Right kidney (tissue), 1 donor: ENCODE data around the gene LIME1.
A peak's percentile ranks its signal among the peaks of the same experiment; 100 is the strongest.

Experiments
- DNase-seq: peaks from one replicate; pipeline ENCODE4 v3.0.0-alpha.2; 2016

Gene LIME1

DNA sequence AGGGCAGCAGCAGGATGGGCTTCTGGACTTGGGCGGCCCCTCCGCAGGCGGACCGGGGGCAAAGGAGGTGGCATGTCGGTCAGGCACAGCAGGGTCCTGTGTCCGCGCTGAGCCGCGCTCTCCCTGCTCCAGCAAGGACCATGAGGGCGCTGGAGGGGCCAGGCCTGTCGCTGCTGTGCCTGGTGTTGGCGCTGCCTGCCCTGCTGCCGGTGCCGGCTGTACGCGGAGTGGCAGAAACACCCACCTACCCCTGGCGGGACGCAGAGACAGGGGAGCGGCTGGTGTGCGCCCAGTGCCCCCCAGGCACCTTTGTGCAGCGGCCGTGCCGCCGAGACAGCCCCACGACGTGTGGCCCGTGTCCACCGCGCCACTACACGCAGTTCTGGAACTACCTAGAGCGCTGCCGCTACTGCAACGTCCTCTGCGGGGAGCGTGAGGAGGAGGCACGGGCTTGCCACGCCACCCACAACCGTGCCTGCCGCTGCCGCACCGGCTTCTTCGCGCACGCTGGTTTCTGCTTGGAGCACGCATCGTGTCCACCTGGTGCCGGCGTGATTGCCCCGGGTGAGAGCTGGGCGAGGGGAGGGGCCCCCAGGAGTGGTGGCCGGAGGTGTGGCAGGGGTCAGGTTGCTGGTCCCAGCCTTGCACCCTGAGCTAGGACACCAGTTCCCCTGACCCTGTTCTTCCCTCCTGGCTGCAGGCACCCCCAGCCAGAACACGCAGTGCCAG is 39.7 kb upstream of the LIME1 start, which contains the start of gene TNFRSF6B:
Gene TNFRSF6B (plus strand): TSS at position 25 of the 729 bp plus-strand sequence. CDS start 116 bp downstream, at position 141.
- DNase-seq = peak; percentile 68

DNA sequence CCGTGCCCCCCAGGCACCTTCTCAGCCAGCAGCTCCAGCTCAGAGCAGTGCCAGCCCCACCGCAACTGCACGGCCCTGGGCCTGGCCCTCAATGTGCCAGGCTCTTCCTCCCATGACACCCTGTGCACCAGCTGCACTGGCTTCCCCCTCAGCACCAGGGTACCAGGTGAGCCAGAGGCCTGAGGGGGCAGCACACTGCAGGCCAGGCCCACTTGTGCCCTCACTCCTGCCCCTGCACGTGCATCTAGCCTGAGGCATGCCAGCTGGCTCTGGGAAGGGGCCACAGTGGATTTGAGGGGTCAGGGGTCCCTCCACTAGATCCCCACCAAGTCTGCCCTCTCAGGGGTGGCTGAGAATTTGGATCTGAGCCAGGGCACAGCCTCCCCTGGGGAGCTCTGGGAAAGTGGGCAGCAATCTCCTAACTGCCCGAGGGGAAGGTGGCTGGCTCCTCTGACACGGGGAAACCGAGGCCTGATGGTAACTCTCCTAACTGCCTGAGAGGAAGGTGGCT is 39.1 kb upstream of the LIME1 start:
- DNase-seq = no peak

DNA sequence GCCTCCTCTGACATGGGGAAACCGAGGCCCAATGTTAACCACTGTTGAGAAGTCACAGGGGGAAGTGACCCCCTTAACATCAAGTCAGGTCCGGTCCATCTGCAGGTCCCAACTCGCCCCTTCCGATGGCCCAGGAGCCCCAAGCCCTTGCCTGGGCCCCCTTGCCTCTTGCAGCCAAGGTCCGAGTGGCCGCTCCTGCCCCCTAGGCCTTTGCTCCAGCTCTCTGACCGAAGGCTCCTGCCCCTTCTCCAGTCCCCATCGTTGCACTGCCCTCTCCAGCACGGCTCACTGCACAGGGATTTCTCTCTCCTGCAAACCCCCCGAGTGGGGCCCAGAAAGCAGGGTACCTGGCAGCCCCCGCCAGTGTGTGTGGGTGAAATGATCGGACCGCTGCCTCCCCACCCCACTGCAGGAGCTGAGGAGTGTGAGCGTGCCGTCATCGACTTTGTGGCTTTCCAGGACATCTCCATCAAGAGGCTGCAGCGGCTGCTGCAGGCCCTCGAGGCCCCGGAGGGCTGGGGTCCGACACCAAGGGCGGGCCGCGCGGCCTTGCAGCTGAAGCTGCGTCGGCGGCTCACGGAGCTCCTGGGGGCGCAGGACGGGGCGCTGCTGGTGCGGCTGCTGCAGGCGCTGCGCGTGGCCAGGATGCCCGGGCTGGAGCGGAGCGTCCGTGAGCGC is 38.5 kb upstream of the LIME1 start:
- DNase-seq = no peak

DNA sequence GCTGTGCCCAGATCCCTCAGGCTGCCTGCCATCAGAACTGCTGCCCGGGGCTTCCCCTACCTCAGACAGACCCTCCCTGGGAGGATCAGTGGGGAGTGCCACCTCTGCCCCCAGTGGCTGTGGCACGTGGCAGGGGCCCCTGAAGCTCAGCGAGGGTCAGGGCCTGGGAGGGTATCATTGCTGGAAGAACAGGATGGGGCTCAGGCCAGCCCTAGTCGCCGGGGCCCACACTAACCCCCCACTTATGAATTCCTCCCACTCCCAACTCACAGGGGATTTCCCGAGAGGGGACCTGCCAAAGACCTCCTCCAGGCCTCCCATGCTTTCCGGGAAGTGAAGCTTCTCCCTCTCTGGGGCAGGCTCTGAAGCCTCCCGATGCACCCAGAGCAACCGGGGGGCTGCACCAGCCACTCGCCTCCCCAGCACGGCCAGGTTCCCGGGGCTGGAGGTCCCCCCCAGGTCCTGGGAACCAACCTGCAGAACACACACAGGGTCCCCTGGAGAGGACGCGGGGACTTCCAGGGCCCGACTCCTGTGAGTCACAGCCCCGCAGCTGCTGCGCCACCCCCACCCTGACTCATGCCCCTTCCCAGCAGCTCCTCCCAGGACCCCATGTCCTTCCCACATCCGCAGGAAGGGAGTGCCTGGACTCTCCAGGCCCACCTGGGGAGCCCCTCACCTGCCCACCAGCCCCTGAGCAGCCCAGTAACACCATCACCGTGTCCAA is 37.6 kb upstream of the LIME1 start:
- no peak for DNase-seq

DNA sequence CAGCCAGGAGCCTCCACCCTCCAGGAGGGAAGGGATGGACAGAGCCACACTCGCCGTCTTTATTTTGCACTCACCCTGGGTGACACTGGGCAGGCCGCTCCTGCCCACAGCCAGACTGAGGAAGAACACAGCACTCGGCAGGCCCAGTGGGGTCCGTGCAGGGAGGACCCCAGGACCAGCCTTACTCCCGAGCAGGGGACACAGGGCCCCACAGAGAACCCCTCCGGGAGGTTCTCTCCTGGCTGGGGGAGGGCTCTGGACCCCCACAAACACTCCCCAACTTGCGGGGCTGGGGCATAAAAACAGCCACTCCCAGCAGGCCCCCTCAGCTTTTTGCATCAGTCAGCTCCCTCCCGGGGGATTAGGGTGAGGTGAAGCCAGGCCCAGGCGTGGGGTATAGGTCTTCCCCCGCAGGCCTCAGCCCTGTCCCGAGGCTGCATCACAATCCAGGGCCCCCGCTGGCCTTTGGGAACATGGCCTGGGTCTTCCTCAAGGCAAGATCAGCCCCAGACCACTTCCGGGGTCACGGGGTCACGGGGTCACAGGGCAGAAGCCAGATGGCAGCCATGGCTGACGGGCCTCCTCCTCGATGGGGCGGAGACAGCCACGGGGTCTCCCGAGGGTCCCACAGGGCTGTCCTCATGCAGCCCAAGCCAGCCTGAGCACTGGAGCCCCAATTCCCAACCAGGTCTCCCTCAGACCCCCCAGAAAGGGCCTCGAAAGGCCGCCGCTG is 36.8 kb upstream of the LIME1 start:
- no peak for DNase-seq

DNA sequence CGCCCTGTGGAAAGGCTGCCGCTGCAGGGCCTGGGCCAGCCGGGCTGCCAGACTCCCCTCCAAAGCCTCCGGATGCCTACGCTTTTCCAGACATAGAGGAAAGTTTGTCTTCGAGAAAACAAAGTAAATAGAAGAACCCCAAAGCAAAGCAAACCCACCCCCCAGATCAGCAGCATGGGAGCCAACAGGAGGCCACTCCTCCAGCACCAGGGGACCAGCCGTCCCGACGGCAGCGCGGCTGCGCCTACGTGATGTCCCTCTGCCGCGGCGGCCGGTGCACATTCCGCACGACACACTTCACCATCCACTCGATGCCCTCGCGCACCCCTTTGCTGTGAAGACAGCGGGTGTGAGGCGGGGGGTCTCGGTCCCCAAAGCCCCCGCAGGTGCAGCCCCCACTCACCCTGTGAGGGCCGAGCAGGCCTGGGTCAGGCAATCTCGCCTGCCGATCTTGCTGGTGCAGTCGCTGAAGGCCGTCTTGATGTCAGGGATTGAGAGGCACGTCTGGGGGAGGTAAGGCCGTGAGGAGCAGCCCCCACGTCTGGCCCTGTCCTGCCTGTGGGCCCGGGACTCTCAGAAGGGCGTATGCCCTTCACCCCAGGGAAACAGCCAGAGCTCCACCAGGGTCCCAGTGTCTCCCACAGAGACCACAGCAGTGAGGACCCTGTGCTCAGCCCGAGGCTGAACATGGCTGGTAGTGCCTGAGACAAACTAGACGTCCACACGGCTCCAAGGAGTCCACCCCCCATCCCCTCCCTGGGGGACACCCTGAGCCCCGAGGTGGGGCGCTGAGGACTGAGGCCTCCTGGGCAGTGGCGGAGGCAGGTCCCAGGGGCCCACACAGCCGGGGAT is 36.0 kb upstream of the LIME1 start:
- no peak for DNase-seq

DNA sequence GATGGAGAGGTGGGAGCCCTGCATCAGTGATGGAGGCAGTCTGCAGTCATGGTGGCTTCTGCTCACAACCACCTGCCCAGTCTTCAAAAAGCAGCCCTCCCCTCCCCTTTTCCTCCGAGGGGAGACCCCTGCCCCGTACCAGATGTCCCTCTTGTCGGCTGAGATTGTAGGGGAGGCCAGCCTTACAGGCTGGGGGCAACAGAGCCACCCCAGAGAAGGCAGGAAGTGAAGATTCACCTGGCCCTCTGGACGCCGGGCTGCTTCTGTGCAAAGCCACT is 35.5 kb upstream of the LIME1 start:
- DNase-seq = no peak

DNA sequence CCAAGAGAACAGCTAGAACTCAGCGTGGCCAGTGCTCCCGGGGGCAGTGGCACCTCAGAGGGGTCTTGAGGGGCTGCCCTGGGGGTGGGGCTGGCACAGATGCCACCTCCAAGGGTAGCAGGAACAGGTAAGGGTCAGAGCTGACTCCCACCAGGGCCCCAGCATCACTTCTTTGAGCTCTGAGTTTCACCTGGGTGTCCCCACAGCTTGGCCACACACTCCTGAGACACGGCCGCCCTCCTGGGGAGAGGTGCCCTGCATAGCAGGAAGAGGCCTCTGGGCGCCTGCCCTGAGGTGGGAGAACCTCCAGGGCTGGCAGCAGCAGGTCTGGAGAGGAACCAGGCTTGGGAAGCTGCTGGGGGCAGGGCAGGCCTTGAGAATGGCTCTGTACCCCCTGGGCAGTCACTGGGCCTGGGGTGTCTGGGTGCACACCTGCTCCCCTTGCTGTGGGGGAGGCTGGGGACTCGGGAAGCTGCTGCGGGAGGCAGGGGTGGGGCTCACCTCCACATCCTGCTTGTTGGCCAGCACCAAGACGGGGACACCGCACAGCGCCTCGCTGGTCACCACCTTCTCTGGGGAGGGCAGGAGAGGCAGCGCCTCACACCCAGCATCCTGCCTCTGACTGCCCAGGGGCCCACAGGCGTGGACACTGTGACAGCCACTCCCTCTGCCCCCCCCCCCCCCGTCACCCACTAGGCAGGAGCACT is 35.0 kb upstream of the LIME1 start:
- DNase-seq = no peak

DNA sequence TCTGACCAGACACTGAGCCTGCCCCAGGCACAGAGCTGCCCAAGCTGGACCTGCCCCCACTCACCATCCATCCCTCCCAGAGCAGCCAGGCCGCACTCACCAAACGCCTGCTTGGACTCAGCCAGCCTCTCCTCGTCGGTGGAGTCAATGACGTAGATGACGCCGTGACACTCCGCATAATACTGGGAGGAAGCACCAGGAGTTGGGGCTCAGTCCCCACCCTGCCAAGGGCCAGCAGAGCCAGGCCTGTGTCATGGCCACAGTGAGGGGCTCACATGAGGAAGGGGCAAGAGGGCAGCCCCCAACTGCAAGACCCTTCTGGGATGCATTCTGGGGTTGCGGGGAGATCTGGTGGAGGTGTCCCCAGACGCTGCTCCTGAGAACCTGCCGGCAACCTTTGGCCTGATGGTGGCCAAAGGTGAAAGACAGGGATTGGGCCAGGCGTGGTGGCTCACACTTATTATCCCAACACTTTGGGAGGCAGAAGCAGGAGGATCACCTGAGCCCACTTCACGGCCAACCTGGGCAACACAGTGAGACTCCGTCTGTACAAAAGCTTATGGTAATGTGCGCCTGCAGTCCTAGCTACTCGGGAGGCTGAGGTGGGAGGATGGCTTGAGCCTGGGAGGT is 34.3 kb upstream of the LIME1 start:
- no peak for DNase-seq

DNA sequence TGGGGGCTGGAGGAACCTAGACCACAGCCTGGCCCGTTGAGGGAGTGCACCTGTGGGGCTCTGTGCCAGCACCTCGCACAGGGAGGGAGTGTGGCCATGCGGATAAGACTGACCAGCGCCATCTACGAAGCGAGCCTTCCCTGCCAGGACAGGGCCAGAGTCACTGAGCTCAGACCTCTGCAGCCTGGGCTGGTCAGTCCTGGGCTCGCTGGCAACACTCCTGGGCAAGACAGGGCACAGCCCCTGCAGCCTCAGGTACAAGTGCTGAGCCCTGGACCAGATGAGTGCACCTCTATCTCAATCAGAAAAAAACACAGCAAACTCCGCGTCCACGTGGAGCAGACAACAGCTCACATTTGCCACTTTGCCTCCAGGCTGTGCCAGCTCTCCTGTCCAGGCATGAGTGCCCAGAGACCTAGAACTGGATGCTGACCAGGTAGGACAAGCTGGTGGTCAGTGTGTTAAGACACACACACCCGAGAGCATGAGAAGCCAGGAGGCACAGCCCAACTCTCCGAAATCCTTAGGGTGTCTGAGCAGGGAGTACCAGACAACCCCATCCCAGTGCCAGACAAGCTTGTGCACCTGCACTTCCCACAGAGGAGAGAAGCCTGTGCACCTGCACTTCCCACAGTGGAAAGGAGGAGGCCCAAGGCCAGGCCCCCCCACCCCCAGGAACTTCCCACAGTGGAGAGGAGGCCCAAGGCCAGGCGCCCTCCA is 33.6 kb upstream of the LIME1 start:
- DNase-seq = no peak

DNA sequence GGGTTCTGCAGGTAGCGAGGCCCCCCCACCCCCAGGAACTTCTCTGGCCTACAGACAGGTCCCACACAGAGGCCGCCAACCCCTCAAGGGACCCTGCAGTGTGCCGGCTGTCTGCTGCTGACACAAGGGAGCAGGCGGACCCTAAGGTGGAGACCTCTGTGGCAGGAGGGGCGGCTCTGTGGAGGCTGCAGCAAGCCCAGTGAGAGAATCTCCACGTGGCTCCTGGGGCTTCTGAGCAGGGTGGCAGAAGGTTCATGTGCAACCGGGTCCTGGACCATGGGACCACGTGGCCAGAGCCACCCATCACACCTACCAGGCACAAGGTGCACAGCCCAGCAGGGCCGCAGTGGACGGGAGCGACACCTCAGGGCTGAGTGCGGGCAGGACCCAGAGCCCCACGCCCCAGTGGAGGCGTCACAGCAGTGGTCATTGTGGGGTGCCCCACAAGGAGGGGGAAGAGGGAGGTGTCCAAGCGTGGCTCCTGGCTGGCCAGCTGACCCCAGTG is 32.9 kb upstream of the LIME1 start:
- DNase-seq = no peak

DNA sequence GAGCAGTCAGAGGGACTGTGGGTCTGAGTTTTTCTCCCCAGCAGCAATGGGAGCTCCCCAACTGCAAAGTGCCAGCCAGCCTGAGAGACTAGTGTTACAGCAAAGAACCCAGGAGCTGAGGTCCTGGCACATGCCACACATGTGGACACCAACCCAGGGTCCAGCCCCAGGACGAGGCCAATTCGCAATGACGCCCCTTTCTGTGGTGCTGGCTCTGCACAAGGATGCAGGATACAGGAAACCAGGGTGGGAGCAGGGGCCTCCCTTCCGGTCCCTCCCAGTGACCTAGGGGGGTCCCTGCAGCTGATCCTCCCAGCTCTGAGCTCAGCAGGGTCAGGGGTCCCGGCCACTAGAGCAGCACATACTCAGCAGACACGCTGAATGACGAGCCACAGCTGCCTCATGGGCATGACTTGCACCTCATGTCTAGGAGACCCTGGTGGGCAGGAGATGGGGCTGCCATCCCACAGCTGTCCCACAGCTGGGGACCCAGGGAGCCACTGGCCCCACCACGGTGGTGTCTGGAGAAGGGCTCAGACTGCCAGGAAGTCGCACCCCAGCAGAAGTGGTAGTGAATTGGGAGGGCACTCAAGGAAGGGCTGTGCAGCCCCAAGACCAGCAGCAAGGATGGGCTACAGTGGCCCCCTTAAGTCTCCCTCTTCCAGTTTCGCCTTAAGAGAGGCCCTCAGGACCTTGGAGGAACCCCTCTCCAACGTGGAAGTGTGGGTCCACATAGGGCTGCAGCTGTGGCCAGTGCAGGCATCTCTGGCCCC is 32.3 kb upstream of the LIME1 start:
- DNase-seq = no peak

DNA sequence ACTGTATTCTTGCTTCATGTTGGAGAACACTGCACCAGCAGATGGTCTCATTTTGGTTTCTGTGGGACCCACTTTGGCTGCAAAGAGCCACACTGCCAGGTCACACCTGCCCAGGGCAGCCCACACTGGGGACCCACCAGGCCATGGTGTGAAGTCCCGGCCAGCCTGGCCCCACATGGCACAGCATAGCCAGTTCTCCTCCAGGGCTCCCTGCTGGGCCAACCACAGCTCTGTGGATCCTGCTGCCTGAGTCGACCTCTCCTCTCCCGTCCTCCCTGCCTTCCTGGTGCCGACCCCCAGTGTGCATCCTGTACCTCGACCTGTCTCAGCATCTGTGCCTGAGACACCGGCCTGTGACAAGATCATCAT is 31.7 kb upstream of the LIME1 start:
- no peak for DNase-seq

DNA sequence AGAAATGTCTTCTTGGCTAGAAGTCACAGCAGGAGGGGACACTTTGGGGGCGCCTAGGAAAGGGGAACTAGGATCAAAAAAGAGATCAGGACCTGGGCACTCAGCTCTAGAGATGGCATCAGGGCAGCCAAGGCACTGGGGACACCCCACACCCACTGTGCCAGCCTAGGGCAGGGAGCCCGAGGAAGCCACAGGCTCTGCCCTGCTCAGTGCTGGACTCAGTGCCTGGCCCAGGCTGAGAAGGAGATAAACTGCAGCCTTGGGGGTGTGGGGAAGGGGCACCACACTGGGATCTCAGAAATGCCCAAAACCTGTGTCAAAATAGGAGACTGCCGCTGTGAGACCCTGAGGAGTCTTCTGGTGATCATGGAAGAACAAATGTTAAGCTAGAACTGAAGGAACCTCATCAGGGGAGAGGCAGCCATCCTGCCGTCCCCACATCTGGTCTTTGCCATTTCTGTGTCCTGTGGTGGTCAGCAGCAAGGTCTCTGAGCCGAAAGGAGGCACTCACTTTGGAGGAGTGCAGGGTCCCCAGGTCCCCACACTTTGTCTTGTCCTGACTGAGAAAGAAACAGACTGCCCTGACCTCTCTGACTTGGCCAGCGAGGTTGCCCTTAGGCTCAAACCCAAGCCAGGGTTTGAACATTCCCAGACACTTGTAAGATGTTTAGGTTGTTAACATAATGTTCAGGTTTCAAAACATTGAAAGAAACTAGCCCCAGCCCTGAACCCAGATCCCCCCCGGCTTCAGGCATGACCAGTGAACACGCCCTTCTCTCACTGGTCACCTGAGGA is 31.0 kb upstream of the LIME1 start:
- DNase-seq = no peak

DNA sequence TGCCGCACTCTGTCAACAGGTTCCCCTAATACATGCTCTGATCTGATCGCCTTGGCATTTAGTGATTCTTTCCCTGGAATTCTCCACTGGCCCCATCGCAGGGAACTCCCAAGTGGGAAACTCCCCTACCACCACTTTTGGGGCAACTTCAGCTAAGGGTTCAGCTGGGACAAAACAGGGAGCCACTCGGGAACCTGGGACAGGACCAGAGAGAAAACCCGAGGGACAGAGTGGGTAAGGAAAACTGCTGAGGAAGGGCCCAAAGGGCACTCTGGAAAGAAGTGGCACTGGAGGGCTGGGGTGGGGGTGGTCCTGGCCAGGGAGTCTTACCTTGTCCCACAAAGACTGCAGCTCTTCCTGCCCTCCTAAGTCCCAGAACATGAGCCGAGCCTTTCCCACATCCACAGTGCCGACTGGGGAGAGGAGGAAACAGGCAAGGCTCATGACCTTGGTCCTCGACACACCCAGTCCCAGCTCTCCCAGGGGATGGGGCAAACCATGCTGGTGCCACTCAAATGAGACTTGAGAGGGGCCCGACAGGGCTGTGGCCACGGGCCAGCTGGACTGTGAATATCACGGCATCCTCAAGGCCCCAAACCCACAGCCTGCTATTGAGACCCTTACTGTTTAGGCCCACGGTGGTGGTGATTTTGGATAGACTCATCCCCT is 30.3 kb upstream of the LIME1 start:
- no peak for DNase-seq

DNA sequence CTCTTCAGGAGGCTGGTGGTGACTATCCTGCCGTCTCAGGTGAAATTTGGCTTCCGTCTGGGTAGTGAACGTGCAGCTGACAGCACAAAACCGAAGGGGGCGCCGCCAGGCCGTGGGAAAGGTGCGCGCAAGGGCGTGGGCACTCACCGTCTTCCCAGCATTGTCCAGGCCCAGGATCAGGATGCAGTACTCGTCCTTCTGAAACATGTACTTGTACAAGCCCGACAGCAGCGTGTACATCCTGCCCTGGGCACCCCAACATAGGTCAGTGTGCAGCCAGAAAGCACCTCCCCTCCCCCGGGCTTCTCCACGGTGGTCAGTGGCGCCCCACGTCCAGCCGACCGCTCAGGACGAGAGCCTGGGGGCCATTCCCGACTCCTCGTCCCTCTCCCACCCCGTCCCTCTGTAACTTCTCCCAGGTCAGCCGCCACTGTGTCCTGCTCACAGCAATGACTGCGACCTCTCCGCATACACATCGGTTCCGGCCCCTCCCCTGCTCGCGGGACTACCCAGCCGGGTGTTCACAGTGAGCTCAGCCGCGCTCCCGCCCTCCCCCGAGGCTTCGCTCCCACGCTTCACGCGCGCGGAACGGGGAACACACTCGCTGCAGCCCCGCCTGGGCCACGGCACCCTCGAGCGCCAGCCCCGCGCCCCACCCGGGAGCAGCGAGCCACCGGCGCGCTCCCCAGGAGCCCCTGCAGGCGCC is 29.5 kb upstream of the LIME1 start:
- DNase-seq = no peak
